Measurements from ENCODE around the gene SLC46A1.
A peak's percentile ranks its signal among the peaks of the same experiment; 100 is the strongest.
"Not testable (repeated sequence)": the region's sequence is repeated elsewhere in the genome, so short reads cannot be mapped to it uniquely, and the experiment has no call there.

Gene SLC46A1

GRCh38 chr17:28405632-28406472 lies at the start of gene SLC46A1:
Gene SLC46A1, minus strand, starts transcription at chr17:28406212. Its CDS starts 98 bp downstream, at chr17:28406114.
- no peak for DNase-seq (ENCODE audit: low read depth)

GRCh38 chr17:28449859-28450258 lies 43.8 kb upstream of the SLC46A1 start:
- no peak for DNase-seq (ENCODE audit: low read depth)

GRCh38 chr17:28447396-28447760 lies 41.4 kb upstream of the SLC46A1 start:
- no peak for DNase-seq (ENCODE audit: low read depth)

GRCh38 chr17:28446716-28447395 lies 40.8 kb upstream of the SLC46A1 start:
- DNase-seq (ENCODE audit: low read depth), result no peak

DNA sequence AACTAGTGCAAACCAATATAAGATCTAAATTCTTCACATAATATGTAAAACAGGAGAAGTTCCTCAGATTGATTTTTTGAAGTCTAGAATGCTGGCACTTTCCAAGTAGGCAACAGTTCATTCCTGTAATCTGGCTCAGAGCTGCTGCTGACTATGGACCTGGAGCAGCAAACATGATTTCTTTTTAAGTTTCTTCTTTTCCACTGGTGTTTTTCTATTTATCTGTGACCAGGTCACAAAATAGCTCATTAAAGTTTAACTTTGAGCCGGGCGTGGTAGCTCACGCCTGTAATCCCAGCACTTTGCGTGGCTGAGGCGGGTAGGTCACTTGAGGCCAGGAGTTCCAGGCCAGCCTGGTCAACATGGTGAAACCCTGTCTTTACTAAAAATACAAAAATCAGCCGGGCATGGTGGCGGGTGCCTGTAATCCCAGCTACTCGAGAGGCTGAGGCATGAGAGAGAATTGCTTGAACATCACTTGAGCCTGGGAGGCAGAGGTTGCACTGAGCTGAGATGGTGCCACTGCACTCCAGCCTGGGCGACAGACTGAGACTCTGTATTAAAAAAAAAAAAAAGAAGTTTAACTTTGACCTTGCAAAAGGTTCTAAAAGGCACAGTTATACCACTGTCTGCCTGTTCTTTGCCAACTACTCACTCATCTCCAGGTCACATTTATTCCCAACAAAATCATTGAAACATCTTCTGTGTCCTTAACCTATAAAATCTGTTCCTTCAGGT lies 38.1 kb upstream of the SLC46A1 start:
- DNase-seq (ENCODE audit: low read depth), result no peak

- not testable (repeated sequence) for DNase-seq (ENCODE audit: low read depth)
Observed at GRCh38 chr17:28434326-28434725, 28.3 kb upstream of the SLC46A1 start.

GRCh38 chr17:28433721-28434120 lies 27.7 kb upstream of the SLC46A1 start:
- DNase-seq (ENCODE audit: low read depth), result no peak

DNA sequence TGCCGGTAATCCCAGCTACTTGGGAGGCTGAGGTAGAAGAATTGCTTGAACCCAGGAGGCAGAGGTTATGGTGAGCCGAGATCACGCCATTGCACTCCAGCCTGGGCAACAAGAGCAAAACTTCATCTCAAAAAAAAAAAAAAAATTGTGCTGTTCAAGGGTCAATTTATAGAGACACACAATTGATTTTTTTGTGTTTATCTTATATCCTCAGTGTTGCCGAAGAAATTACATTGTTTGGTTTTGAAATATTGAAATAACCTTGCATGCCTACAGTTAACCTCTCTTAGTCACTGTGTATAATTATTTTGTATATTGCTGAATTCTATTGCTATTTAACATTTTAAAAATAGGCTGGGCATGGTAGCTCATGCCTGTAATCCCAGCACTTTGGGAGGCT lies 22.0 kb upstream of the SLC46A1 start:
- not testable (repeated sequence) for DNase-seq (ENCODE audit: low read depth)

DNA sequence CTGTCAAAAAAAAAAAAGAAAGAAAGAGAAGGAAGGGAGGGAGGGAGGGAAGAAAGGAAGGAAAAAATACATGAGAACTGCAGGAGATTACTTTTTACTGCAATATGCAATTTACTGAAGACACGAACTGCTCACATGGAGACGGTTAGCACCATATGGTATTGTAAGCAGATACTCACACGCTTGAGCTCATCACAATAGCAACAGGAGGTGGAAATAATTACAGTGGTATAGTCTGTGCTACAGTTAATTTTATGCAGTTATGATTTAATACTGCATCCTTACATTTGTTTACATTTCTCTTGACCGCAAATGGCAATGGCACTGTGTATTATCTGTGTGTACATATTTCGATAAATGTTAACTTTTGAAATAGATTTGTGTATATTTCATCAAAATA lies 21.4 kb upstream of the SLC46A1 start:
- DNase-seq (ENCODE audit: low read depth), result peak; percentile 10

GRCh38 chr17:28426081-28426519 lies 20.1 kb upstream of the SLC46A1 start:
- DNase-seq (ENCODE audit: low read depth), result no peak

GRCh38 chr17:28425206-28425605 lies 19.2 kb upstream of the SLC46A1 start:
- DNase-seq (ENCODE audit: low read depth), result no peak

GRCh38 chr17:28421787-28422305 lies 15.8 kb upstream of the SLC46A1 start:
- no peak for DNase-seq (ENCODE audit: low read depth)

- DNase-seq (ENCODE audit: low read depth), result peak; percentile 36
Observed at GRCh38 chr17:28416703-28417311, 10.8 kb upstream of the SLC46A1 start.

DNA sequence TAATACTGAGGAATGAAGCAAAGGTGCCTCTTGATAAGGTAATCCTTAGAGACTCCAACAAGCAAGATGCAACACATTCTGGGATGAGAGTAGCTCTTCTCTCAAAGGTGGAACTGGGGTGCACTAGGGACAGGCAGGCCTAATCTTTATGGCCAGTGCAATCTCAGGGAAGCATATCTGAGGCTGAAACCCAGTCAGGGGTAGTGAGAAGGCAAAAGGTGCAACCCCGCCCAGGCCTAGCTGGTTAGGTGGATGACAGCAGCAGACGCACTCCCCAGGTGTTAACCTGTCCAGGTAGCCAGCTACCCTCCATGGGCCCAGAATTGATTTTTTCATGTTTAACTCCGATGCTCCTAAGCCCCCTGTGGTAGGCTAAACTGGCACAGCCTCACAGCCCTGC lies 9.9 kb upstream of the SLC46A1 start:
- DNase-seq (ENCODE audit: low read depth), result no peak

- DNase-seq (ENCODE audit: low read depth), result no peak
Observed at GRCh38 chr17:28413804-28414203, 7.8 kb upstream of the SLC46A1 start.

DNA sequence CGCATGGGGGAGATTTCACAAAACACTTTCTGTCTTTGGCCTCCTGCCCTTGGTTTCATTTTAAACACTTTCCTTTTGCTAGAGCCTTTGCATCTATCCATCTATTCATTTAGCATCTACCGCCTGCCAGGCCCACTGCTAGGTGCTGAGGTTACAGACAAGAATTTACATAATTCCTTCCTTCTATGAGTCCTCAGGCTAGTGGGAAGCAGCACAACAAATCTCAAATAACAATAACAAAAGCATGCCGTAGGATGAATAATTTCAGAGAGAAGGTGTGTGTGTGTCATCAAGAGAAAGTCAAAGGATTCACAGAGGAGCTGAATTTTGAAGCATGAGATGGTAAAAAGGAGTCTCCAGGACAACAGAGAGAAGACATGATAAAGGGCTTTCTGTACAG lies 6.1 kb upstream of the SLC46A1 start:
- DNase-seq (ENCODE audit: low read depth), result no peak

DNA sequence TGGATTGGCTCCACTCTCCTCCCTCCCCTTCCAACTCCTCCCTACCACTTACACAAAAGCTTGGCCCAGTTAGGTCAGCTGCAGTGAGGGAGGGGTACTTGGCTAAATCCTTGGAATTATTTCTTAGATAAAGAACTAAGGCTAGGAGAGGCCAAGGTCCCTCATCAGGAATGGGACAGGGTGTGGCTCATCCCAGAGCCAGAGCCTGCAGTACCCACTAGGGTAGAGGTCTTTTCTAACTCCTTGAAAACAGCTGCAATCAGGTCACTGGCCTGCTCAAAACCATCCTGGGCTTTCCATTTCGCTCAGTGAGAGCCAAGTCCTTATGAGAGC lies 1.9 kb upstream of the SLC46A1 start:
- DNase-seq (ENCODE audit: low read depth), result no peak

DNA sequence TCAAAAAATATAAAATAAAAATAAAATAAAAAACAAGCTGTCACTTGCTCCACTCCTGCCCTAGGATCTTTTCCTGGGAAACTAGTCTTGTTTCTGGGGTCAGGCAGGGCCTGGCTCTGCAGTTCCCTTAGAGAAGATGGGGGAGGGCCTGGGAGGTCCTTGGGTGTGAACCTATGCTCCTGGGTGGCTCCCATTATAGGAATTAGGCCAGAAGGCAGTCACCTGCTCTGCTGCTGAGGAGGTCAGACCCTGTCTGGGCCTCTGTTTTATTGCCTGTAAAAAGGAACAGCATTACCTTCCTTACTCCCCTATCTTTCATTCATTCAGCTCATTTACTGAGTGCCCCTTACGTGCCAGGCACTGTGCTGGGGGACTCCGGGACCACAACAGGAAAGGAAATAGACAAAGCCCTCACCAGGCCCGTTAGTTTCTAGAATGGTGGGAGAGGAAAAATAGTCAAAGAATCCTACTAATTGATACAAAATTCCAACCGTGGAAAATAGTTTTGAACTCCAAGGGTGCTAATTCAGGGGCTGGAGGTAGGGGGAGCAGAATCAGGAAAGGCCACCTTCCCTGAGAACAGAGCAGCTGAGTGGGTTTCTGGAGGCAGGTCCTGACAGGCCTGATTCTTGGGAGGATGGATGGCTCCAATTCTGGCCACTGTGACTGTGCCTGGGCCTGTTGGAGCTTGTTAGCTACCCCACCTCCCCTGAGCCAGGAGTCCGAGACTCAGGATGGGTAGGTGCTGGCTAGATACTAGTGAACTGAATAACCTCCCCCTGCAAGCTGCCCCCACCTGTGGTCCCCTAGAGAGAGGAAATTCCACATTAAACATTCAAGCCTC lies 1.3 kb upstream of the SLC46A1 start:
- DNase-seq (ENCODE audit: low read depth), result no peak

GRCh38 chr17:28406473-28406814 lies 432 bp upstream of the SLC46A1 start:
- DNase-seq (ENCODE audit: low read depth), result no peak

GRCh38 chr17:28404812-28405570 lies 1.0 kb downstream of the SLC46A1 start:
- DNase-seq (ENCODE audit: low read depth), result no peak

GRCh38 chr17:28404461-28404811 lies 1.6 kb downstream of the SLC46A1 start:
- no peak for DNase-seq (ENCODE audit: low read depth)

All from fibroblast of the conjunctiva (primary cell).